ENCODE data around the gene NABP1. TPM values are rescaled to one million over a fixed set of nuclear protein-coding genes. Genes with fewer than 3 reads are reported as not detected.

Gene NABP1
- total RNA-seq, 6 experiments from 2014 or later = 5.2 to 28.2 (median 20.7) TPM

DNA sequence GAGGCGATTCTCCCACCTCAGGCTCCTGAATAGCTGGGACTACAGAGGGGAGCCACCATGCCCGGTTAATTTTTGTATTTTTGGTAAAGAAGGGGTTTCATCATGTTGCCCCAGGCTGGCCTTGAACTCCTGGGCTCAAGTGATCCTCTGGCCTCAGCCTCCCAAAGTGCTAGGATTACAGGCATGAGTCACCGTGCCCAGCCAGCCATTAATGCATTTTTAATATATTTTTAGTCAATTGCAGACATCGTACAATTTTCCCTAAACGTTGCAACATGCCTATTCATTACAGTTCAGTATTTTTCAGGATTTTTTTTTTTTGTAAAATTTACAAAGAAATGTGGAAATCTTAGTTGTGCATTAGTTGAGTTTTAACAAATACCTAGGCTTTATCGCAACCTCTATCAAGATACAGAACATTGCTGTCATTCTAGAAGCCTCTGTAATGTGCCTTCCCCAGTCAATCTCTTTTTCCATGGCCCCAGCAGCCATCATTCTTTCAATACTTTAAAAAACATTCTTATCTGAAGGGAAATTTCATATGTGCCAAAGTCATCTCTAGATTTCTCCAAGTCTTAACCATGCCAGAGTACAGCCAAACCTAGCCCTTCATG is 14.7 kb downstream of the NABP1 start:
- DNase-seq (no peak), ATAC-seq (no peak)
- Histone ChIP-seq H3K27me3 (no peaks in the 10 kb centered on the region), H3K4me1 (peaks cover 0 to 18% (median 0%) of the 10 kb centered on the region in 4 donors), H3K4me3 (no peak overlapping the region), H3K36me3 (no peaks in the 10 kb centered on the region), H3K9me3 (no peaks in the 10 kb centered on the region), H3K27ac (no peak overlapping the region)
- intact Hi-C loops (cut with DNase I) = loop anchor here (5.0 to 10.0 kb wide), 2 partner anchors 125 to 128 kb away; no protein-coding TSS in a partner anchor
- 57% methylated on average over 6 of the region's 6 CpGs for WGBS (ENCODE audit: insufficient coverage, low coverage, low lambda C conversion rate, missing lambda C conversion rate)
- TF ChIP-seq, protein P1, sequence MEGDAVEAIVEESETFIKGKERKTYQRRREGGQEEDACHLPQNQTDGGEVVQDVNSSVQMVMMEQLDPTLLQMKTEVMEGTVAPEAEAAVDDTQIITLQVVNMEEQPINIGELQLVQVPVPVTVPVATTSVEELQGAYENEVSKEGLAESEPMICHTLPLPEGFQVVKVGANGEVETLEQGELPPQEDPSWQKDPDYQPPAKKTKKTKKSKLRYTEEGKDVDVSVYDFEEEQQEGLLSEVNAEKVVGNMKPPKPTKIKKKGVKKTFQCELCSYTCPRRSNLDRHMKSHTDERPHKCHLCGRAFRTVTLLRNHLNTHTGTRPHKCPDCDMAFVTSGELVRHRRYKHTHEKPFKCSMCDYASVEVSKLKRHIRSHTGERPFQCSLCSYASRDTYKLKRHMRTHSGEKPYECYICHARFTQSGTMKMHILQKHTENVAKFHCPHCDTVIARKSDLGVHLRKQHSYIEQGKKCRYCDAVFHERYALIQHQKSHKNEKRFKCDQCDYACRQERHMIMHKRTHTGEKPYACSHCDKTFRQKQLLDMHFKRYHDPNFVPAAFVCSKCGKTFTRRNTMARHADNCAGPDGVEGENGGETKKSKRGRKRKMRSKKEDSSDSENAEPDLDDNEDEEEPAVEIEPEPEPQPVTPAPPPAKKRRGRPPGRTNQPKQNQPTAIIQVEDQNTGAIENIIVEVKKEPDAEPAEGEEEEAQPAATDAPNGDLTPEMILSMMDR (IDR thresholded peaks at IDR 0.05) = no peak
- no peak for TF ChIP-seq POLR2A (IDR thresholded peaks at IDR 0.05)

DNA sequence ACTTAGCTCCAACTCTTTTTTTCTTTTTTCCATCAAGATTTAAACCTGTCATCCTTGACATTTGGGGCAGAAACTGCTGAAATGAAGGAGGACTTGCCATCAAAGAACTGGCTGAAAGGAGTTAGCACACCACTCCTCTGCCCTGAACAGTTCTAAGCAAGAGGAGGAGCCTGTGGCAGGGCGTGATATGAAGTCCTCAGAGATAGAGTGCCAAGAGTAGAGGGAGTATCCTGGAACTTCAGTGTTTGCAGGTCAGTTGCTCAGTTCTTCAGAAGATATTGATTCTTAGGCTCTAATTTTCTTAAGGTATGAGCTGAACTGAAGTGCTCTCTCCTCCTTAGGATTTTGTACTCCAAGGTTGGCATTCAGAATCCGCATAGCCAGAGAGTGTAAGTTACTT is 15.2 kb downstream of the NABP1 start:
- Histone ChIP-seq H3K36me3 (no peaks in the 10 kb centered on the region), H3K4me1 (peaks cover 0 to 18% (median 0%) of the 10 kb centered on the region in 4 donors), H3K27ac (no peak overlapping the region), H3K4me3 (no peak overlapping the region), H3K9me3 (no peaks in the 10 kb centered on the region), H3K27me3 (no peaks in the 10 kb centered on the region)
- 36% methylated on average over 1 of the region's 2 CpGs for WGBS (ENCODE audit: insufficient coverage, low coverage, low lambda C conversion rate, missing lambda C conversion rate)
- intact Hi-C loops (cut with DNase I) = loop anchor here (5.0 to 10.0 kb wide), 2 partner anchors 126 to 128 kb away; no protein-coding TSS in a partner anchor
- no peak for TF ChIP-seq POLR2A (IDR thresholded peaks at IDR 0.05)
- TF ChIP-seq, protein P1 (IDR thresholded peaks at IDR 0.05) = no peak
- no peak for DNase-seq
- ATAC-seq = no peak

DNA sequence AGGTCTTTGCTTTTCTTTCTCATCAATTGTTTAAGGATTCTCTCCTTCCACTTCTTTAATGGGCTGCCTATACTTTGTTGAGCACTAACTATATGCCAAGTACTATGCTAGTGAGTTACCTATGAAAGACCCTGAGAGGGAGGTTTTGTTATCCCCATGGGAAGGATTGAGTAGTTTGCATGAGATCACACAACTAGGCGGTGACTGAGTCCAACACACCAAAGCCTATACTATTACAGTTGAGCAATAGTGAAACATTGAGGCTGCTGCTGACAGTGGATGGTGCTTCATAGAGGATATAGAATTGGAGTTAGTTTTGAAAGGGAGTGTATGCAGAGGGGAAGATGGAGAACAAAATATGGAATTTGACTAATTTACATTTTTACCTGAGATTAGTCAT is 15.8 kb downstream of the NABP1 start:
- WGBS (ENCODE audit: insufficient coverage, low coverage, low lambda C conversion rate, missing lambda C conversion rate) = 100% methylated on average over 1 of the region's 1 CpG
- H3K27ac ChIP-seq = no peak overlapping the region
- peaks cover 0 to 16% (median 0%) of the 10 kb centered on the region in 4 donors for H3K4me1 ChIP-seq
- no peaks in the 10 kb centered on the region for H3K9me3 ChIP-seq
- no peaks in the 10 kb centered on the region for H3K36me3 ChIP-seq
- ATAC-seq (no peak), DNase-seq (no peak)
- H3K4me3 ChIP-seq = no peak overlapping the region
- TF ChIP-seq, protein P1 (IDR thresholded peaks at IDR 0.05) = no peak
- intact Hi-C loops (cut with DNase I) = loop anchor here (5.0 to 10.0 kb wide), 2 partner anchors 126 to 129 kb away; no protein-coding TSS in a partner anchor
- no peaks in the 10 kb centered on the region for H3K27me3 ChIP-seq

DNA sequence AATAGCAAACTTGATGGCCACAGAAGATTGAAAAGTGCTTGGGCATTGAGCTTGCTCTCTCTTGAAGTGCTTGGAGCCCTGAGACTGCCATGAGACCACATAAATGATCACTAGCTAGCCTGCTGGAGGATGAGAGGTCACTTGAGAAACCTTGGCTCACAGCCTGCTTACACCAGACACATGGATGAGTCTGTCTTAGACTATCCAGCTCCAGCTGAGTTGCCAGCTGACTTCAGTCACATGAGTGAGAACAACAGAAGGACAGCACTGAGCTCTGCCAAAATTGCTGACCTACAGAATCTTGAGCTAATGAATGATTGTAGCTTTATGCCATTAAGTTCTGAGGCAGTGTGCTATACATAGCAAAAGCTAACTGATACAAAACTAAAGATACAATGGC is 18.1 kb downstream of the NABP1 start:
- no peak for TF ChIP-seq POLR2A (IDR thresholded peaks at IDR 0.05)
- TF ChIP-seq, protein P1 (IDR thresholded peaks at IDR 0.05) = no peak
- peak in 2 of 3 donors; percentile 33 to 57 for DNase-seq
- Histone ChIP-seq H3K4me1 (no peaks in the 10 kb centered on the region), H3K27me3 (no peaks in the 10 kb centered on the region), H3K27ac (no peak overlapping the region), H3K9me3 (no peaks in the 10 kb centered on the region), H3K36me3 (no peaks in the 10 kb centered on the region), H3K4me3 (no peak overlapping the region)
- ATAC-seq = peak; percentile 60 to 82 (median 70)
- intact Hi-C loops (cut with DNase I) = loop anchor here in 1 of 2 donors (10.0 kb wide), 1 partner anchor 131 kb away; no protein-coding TSS in a partner anchor

Data from right lobe of liver (tissue), 6 donors.